K562 (cell line): ENCODE measurements around the gene KAT6B.

ENCODE experiments used
- MYBL2 ChIP-seq, 2 experiments: fragments of 450-650 bp in 1 of 2; sonication (generic) in 1 of 2; formaldehyde crosslinking in 1 of 2; IDR thresholded peaks; 2 replicates each; pipeline versions ENCODE4 v1.6.1 to v1.8.1; 2017 to 2022; ENCODE audit warnings: borderline replicate concordance in 1 of 2, inconsistent platforms in 1 of 2, low read depth in 1 of 2, mild to moderate bottlenecking in 1 of 2, missing genetic modification reagents in 1 of 2, moderate library complexity in 1 of 2
- SOX6 ChIP-seq: fragments of 450-650 bp; IDR thresholded peaks from 2 replicates; pipeline ENCODE4 v1.6.1; 2014; ENCODE audit warnings: mild to moderate bottlenecking
- TF ChIP-seq, protein P1 (sequence below): sonication (generic); formaldehyde crosslinking; IDR thresholded peaks from 2 replicates; pipeline ENCODE4 v1.8.1; 2022; ENCODE audit warnings: missing genetic modification reagents
- TF ChIP-seq, protein P2 (sequence below): fragments of 250-450 bp; sonication (Bioruptor Pico); IDR thresholded peaks from 2 replicates; pipeline ENCODE4 v1.8.0; 2021; ENCODE audit warnings: moderate library complexity, mild to moderate bottlenecking, inconsistent platforms

DNA sequence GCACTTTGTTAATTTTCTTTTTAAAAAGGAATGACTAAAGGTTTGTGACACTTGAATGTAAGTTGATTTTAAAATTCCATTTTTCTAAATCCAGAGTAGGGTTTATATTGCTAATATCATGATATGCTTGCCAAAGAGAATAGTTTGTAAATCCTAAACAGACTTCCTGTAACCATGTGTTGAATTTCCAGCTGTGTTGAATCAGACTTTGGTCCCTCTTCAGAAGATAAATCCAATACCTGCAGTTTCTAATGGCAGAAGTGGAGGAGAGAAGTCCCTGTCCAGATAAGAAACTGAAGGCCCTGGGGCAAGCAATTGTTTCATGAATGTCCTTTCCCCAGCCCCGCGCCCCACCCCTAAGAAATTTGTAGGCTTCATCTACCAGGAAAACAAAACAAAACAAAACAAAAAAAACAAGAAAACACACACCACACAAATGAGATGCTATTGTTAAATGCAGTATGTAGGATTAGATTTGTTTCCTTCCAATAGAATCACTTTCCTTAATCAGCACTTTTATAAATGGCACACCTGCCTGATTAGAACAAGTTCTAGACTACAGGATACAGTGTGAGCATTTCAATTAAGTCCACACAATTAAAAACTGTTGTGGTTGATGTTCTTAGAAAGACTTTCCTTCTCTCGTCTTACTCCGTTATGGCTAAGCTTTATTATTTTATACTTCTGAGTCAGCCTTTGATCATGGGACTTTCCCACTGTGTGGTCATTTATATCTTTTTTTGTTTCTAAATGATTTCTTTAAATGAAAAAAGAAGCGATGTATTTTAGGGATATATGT, 122.8 kb downstream of the KAT6B start:
- TF ChIP-seq, protein P1, sequence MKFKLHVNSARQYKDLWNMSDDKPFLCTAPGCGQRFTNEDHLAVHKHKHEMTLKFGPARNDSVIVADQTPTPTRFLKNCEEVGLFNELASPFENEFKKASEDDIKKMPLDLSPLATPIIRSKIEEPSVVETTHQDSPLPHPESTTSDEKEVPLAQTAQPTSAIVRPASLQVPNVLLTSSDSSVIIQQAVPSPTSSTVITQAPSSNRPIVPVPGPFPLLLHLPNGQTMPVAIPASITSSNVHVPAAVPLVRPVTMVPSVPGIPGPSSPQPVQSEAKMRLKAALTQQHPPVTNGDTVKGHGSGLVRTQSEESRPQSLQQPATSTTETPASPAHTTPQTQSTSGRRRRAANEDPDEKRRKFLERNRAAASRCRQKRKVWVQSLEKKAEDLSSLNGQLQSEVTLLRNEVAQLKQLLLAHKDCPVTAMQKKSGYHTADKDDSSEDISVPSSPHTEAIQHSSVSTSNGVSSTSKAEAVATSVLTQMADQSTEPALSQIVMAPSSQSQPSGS (CRISPR knock-in tag): no peak
- no peak for TF ChIP-seq MYBL2 (IDR thresholded peaks at IDR 0.05; ENCODE audit: low read depth)
- no peak for TF ChIP-seq MYBL2 (CRISPR knock-in tag; IDR thresholded peaks at IDR 0.05; ENCODE audit: borderline replicate concordance)
- TF ChIP-seq, protein P2, sequence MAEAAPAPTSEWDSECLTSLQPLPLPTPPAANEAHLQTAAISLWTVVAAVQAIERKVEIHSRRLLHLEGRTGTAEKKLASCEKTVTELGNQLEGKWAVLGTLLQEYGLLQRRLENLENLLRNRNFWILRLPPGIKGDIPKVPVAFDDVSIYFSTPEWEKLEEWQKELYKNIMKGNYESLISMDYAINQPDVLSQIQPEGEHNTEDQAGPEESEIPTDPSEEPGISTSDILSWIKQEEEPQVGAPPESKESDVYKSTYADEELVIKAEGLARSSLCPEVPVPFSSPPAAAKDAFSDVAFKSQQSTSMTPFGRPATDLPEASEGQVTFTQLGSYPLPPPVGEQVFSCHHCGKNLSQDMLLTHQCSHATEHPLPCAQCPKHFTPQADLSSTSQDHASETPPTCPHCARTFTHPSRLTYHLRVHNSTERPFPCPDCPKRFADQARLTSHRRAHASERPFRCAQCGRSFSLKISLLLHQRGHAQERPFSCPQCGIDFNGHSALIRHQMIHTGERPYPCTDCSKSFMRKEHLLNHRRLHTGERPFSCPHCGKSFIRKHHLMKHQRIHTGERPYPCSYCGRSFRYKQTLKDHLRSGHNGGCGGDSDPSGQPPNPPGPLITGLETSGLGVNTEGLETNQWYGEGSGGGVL (CRISPR knock-in tag): no peak
- TF ChIP-seq SOX6: no peak
